ENCODE results near the gene MACO1.
"Not testable (repeated sequence)": the region's sequence is repeated elsewhere in the genome, so short reads cannot be mapped to it uniquely, and the experiment has no call there.

MACO1 gene

DNA sequence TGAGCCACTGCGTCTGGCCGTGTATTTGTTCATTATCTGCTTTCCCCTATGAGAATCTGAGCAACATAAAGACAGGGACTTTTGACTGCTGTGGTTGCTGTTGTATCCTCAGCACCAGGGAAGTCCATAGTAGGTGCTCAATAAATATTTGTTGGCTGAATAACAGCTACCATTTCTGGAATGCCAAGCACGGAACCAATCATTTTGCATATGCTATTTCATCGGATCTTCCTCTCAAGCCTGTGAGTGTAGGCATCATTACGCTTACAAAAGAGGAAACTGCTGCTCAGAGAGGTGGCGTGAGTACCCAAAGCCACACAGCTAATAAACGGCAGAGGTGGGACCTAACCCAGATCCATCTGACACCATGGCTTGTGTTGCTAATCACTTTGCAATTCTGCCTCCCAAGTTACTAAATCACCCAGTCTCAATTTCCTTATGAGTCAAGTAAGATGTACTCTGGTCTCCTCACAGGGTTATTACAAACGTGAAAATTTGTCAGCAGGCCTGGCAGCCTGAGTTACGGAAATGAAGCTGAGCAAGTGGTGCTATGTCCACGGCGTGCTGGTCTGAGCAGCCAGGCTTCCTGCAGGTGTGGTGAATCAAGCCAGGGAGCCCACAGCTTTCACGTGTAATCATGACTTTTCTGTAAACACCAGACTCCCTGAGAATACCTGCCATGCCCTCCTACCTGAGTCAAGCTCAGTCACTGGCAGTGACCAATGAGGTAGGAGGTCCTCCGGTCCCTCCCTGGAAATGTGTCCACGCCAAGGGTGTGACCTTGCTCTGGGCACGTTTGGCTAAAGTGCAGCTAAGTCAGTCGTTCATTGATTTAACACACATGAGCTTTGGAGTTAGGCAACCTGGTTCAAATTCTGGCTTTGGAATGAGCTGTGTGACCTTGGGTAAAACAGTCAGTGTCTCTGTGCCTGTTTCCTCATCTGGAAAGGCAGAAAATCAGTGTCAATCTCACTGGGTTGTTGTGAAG lies 5.3 kb upstream of the MACO1 start:
- no peak for DNase-seq

DNA sequence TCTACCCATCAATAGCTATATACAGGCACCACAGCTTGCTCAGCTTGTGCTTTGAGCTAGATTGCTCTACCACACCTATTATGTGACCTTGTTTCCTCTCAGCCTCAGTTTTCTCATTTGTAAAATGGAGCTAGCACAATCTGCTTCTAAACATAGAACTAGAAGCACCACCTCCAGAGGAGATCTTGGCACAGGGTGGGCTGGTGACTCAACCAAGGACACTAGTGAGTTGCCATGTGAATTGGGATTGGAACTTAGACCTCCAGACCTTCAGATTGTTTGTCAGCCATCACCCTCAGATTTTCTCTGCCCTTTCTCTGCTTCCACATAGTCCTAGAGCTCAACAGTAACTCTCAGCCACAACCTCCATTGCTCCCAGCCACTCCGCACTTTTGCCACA lies 3.0 kb upstream of the MACO1 start:
- no peak for DNase-seq

DNA sequence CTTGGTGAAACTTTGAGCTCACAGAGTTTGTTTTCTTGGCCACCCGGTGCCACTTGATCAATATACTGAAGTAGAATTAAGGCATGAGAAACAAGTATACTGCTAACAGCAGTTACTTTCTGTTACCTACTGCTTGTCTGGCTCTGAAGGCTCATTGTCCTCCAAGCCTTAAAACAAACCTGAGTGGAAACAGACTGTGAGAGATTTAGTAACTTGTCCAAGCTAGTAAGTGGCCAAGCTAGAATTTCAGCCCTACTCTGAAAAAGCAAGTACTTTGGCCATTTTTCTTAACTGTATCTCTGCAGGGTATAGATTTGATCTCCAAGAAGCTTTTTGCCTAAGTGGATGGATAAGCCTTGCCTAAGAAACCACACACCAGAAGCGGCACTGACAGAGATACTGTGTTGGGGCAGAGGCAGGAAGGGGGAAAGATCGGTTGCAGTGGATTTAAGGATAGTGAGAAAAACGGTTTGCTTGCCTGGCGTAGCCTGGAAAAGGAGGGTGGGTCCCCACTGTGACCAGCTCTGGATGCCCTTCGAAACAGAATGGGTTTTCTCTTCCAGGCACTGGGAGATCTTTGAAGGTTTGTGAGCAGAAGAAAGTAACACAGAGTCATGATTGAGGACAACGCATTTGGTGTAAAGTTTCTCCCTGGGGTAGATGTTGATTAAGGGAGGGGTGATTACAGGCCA lies 2.1 kb upstream of the MACO1 start:
- no peak for DNase-seq

DNA sequence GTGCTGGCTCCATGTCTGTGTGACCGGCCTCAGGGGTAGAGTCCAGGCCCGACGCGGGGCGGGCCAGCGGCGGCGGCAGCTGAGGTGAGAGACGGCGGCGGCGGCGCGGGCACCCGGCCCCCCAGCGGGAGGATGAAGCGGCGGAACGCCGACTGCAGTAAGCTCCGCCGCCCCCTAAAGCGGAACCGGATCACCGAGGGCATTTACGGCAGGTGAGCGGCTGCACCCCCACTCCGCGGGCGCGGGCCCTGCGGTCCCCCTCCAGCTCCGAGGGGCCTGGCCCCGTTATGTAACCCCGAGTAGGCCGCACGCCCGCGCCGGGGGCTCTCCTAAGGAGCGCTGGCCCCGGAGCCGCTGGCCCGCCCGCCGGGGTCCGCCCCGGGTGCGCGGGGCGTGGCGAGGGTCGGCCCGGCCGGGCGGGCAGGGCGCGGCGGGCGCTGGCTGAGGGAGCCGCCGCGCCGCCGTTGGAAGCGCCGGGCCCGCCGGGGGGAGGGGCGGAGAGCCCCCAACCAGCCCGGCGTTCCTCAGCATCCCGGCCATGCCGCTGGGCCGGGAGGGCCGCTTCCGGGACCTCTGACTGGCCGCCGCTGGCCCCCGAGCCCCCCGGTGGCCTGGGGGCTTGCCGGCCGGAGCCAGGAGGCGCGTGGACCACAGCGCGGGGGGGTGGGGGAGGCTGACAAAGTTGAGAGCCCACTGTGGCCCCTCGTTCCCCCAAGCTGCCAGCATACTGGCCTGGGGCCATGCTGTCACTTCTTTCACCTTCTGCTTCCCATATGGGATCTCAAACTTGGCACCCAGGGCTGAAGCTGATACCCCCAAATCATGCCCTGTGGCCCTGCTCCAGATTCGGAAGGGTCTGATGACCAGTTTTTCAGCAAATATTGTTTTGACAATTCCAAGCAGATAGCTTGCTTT lies 527 bp downstream of the MACO1 start:
- peak in 1 of 2 experiments; percentile 79 for DNase-seq

DNA sequence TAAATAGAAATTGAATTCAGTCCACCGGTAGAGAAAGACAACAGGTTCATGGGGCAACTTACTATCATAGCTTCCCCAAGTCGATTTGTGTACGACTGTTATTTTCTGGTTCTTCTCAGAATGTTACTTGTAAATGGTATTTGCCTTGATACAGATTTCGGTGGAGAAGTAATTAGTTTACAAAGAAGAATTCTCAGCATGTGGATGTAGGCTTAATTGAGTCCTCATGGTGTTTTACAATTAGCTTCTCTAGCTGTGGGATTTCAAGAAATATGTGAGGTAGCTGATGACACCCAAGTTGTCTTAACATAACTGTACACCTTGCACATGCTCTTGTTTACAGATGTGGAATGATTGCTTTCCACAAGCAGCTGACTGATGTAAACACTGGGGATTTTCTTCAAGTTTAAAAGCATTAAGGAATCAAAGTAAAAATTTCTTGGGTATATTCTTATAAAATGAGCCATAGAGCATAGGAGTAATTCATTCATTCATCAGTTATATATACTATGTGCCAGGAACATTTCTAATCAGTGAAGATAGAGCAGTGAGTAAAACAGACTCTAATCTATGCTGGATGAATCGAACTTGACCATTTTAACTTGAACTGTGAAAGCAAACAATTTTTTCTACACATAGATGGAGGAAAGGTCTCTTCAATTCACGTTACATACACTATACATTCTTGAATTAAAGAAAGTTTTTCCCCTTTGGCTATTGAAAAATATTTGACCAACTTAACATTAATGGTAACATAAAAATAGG lies 1.4 kb downstream of the MACO1 start:
- peak in 1 of 2 experiments; percentile 22 for DNase-seq

DNA sequence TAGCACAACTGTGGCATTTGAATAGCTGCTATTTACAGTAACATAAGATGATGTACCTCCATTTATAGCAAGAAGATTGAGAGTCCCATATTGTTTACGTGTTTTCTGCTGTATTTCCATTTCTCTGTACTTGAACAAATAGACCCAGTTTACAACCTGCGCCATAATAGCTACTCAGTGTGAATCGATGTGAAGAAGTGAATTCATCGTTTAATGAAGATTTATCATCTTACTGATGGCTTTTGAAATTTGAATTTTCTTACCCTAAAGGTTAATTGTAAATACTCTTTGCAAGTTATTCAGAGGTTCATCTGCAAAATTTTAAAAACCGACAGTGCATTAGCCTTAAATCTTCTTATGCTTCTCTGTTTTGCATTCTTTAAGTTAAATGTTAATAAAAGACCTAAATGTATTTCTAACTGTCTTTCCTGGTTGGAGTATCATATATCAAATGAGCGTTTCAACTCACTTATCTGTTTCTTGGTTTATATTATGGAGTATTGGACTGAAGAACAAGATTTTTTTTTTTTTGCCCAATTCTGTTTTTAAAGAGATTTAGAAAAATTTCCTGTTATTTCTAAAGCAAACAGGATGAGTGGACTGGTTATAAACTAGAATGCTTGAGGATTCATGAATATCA lies 2.2 kb downstream of the MACO1 start:
- DNase-seq = no peak

DNA sequence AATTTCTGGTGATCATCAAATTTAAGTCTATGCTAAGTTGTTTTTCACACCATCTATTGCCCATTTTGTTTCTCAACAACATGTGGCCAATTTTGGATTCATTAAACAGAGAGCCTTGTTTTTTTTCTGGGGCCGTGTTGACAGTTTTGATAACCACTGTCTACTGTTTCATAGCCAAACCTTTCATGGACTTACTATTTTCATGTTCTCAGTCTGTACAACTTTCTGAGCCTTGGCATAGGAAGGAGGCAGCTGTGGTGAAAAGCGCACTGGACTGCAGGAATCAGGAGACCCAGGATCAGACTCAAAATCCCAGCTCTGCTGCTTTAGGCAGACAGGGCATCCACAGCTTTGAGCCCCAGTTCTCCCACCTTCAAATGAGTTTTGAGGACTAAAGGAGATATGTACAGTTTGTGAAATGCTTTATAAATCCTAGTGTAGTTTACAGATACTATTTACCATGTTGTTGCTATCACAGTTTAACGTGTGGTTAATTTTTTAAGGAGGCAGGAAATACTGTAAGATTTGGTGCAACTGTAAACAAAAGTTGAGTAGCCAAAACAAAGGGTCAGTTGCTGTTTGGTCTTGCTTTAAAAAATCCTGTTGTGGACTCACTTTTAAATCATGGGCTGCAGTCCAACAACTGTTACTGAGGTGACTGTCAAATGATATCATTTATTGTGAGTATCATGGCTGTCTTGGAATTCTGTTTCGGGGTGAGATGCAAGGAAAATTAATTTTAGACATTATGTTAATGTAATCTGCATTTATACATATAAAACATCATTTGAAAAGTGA lies 2.9 kb downstream of the MACO1 start:
- DNase-seq = no peak

DNA sequence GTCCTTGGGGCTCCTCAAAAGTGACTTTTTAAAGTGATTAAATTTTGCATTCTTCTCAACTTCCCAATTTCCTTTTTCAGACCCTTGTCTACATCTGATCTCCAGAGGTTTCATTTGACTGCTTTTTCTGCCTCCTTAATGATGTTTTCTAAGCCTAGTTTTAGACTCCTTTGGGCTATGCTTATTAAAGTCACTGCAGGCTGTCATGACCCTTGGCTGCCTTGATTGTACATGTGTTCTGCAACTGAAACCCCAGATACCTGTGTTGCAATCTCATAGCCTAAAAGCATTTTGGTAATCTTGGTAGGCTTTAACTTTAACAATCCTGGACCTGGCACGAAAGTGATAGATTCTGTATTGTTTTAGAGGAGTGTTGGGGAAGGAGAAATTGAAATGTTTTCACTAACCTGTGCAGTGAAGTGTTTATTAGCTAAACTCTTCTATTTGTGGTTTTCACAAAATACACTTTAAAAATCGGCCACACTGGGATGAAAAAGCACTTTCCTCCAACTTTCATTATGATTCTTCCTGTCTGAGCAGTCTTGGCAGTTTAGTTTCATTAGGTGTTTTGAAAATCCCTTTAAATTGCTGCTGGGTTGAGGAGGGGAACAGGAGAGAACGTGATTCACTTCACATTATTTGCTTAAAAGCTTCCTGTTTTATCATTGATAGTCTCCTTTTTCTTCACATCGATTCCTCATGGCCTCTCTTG lies 4.9 kb downstream of the MACO1 start:
- DNase-seq = no peak

DNA sequence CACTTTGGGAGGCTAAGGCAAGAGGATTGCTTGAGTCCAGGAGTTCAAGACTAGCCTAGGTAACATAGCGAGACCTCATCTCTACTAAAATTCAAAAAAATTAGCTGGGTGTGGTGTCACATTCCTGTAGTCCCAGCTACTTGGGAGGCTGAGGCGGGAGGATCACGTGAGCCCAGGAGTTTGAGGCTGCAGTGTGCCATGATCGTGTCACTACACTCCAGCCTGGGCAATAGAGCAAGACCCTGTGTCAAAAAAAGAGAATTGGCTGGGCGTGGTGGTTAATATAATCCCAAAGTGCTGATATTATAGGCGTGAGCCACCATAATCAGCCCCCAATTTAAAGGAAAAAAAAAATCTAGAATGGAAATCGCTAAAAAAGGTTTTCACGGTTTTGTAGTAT lies 7.0 kb downstream of the MACO1 start:
- DNase-seq = no peak

DNA sequence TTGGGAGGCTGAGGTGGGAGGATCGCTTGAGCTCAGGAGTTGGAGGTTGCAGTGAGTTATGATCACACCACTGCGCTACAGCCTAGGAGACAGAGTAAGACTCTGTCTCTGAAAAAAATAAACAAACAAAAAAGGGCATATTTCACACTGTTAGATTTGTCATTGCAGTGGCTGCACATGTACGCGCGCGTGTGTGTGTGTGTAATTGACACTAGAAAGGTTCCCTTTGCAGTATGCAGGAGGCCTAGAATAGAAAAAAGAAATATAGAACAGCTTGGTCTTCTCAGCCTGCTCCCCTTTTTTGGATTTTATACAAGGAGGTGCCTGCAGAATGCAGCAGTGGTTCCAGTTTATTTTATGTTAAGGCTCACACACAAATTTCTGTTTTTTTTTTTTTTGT lies 8.6 kb downstream of the MACO1 start:
- DNase-seq = no peak

DNA sequence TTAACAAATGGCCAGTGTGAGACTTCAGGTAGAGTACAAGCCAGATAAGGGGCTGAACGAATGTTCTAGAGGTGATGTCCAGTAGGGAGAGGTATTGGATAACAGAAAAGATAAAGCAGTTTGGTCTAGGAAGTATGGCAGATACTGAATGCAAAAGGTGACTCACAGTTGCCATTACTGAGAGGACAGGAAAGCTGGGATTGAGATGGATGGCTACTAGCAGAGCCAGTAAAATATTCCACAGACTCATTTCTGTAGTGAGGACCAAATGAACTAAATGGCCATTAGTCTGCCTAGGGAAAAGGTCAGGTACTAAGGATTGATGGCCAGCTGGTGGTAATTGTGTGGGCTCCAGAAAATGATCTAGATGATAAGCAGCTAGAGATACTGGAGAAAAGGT lies 11.5 kb downstream of the MACO1 start:
- no peak for DNase-seq

DNA sequence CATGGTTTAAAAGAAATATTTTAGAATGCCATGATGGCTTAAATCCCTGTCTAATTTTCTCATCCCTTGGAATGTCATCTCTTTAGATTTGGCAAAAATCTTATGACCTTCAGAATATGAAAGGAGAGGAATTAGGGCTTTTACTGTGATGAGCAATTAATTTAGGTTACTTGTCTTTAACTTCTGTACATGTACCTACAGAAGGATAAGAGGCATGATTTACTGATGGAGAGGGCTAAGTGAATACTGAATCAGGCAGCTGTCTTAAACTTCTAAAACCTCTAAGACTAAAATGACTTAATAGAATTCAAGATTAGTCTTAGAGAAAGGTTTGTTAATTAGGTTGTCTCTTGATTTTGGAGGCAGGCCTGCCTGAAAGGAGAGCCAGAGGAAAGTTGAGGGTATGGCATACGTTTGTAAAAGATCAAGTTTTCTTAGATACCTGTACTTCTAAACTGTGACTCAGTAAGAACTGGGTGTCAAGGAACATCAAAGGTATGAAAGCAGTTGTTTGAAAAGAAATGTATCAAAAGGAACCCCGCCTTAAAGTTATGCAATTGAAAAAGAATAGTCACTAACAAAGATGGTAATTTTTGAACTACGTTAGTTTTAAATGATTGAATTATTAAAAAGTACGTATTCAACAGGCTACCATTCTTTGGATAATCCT lies 12.5 kb downstream of the MACO1 start:
- no peak for DNase-seq

DNA sequence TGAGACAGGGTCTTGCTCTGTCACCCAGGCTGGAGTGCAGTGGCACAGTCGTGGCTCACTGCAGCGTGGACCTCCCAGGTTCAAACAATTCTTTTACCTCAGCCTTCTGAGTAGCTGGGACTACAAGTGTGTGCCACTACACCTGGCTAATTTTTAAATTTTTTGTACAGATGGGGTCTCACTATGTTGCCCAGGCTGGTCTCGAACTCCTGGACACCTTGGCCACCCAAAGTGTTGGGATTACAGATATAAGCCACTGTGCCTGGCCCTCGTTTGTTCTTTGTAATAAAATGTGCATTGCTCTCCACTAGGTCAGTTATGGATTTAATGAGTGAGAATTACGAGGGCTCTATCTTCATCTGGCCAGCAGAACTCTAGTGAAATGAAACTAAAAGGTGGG lies 13.9 kb downstream of the MACO1 start:
- DNase-seq = not testable (repeated sequence)

DNA sequence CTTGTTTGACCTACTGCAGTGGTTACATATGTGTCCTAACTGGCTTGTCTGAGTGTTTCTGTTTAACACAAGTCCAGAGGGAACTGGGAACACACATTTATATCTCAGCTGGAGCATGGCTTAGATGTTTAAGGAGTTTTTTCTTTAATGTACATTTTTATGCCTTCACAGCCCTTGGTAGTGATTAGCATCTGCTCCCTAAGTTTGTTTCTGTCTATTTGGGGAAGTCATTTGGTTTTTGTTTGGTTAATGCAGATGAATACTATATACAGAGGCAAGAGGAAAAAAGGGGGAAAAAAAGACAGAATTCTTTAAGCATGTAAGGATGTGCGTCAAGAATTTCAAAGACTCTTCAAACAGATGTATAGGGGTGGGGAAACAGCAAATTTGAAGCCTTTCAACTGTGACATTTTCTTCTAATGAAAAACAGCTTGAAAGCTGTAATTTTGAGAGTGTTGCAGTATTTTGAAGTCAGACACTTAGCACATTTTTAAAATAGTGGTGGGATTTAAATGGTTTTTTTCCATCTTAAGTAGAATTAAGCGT lies 15.4 kb downstream of the MACO1 start:
- DNase-seq = no peak

DNA sequence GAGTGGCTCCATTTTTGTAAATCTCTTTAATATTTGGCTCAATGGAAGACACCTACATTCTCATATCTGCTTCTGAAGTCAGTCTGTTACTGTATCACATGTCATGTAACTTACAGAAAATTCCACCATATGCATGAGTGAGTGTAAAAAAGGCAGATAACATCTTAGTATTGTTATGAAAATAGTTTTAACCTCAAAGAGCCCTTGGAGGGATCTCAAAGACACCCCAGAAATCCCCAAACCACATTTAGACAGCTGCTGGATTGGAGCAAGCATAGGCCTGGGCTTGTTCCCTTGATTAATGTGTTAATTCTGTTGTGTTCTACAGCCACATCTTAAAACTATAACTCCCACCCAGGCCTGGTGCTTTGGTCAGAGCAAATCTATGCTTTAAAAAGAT lies 16.9 kb downstream of the MACO1 start:
- no peak for DNase-seq

DNA sequence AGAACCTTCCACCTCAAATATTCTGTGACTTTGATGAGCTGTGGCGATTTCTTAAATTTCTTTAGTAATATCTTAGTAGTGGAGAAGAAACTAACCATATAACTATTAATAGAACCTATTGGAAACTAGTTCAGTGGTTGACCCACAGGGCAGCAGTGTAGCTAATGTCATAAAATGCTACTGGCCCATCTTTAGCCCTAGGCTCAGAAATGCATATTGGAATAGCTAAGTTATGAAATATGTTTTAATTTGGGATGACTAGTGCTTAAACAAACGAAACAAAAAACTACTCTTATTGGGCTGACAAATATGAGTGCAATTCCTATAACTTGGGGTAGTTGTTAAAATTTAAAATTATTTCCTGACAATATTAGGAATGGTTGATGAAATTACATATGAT lies 20.2 kb downstream of the MACO1 start:
- no peak for DNase-seq

DNA sequence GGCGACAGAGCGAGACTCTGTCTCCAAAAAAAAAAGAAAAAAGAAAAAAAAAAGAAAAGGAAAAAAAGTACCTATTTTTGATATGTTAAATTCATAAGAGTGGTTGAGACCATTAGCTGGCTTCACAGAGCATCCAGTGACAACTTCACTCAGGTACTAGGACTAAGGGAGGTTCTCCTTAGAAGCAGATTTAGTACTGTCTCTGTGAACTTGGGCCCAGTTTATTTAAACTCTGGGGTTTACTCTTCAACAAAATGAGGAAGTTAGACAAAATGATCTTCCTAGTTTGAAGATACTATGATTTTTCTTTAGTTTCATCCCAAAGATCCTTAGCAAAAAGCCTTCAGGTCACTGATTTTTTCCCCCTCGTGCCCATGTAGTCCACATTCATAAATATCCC lies 21.2 kb downstream of the MACO1 start:
- no peak for DNase-seq

DNA sequence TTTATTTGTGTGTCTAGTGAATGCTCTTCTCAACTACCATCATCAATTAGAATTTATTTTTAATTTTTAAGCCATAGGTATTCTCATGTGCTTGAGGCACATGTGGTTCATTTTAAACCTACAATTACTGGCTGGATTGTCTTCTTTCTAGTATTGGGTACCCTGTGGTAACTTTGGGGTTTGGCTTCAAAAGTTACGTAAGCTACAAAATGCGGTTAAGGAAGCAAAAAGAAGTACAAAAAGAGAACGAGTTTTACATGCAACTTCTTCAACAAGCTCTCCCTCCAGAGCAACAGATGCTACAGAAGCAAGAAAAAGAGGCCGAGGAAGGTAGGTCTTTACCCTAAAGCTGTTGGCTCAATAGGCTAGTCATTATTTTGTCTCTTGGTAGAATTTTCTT lies 25.8 kb downstream of the MACO1 start:
- DNase-seq = no peak

DNA sequence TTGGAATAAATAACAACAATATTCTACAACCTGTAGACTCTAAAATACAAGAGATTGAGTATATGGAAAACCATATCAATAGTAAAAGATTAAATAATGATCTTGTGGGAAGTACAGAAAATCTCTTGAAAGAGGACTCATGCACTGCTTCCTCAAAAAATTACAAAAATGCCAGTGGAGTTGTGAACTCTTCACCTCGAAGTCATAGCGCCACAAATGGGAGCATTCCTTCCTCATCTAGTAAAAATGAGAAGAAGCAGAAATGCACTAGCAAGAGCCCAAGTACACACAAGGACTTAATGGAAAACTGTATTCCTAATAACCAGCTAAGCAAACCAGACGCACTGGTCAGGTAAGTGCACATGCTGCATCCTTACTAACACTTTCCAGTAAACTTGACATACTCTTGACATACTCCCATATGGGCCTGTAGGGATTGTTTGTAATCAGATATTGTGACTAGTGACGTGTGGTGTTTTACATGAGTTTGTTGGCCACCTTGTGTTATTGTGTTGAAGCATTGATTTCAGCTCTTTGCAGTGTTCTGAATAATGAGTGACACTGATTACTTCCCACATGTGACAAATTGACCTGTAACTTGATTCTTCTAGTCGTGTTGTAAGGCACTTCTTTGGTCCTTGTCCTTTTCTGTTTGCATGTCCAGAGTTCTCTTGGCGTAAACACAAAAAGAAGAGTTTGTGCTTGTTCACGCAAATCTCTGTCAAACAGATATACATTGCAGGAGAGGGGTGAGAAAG lies 28.0 kb downstream of the MACO1 start:
- DNase-seq = no peak

All from NCI-H526 (cell line).